ENCODE results near the gene GRID2. TPM values are rescaled to one million over a fixed set of nuclear protein-coding genes. Genes with fewer than 3 reads are reported as not detected.

GRID2 gene
- total and polyA plus RNA-seq, 2 of the 4 experiments (the other 2 are of a cell fraction): under 0.01 TPM; not detected in 1

DNA sequence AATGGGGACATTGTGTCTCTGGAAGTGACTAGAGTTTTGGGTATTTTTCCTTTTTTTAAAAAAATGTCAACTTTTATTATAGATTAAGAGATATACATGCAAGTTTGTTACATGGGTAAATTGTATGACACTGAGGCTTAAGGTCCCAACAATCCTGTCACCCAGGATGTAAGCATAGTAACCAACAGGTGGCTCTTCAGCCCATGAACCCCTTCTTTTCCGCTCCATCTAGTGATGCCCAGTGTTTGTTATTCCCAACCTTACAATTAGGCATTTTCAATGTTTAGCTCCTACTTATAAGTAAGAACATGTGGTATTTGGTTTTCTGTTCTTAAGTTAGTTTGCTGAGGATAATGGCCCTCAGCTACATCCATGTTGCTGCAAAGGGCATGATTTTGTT is 102.7 kb downstream of the GRID2 start:
- dilution Hi-C loops (cut with HindIII; ENCODE audit: low sequenced_read_pairs, unreplicated experiment): no loop called here
- BruUV-seq (replicated peaks): no TSS peak
- in situ Hi-C loops (cut with MboI; ENCODE audit: low sequenced_read_pairs): no loop called here

More for the DNA sequence above, 102.7 kb downstream of the GRID2 start:
- H3K9me3 ChIP-seq (ENCODE audit: control insufficient read depth, insufficient read depth, low read length): no peaks in the 10 kb centered on the region
- ATAC-seq (ENCODE audit: low read depth) (no peak), DNase-seq (no peak)
- H3K4me1 ChIP-seq (ENCODE audit: control insufficient read depth, insufficient read depth, low read length): no peaks in the 10 kb centered on the region
- H3K4me3 ChIP-seq (ENCODE audit: insufficient read depth, low read depth, low read length): no peak overlapping the region
- H3K79me1 ChIP-seq (ENCODE audit: low read depth in 1 of 2, low read length in 2 of 2): no peaks in the 10 kb centered on the region
- H3K9ac ChIP-seq (ENCODE audit: low read depth, low read length): no peak overlapping the region
- TF ChIP-seq MXI1 (IDR thresholded peaks at IDR 0.05; ENCODE audit: borderline replicate concordance, low read depth, low read length) (no peak), RCOR1 (IDR thresholded peaks at IDR 0.05; ENCODE audit: insufficient replicate concordance, low read length) (no peak), CEBPB (IDR thresholded peaks at IDR 0.05; ENCODE audit: low read depth, low read length) (no peak), RAD21 (IDR thresholded peaks at IDR 0.05; ENCODE audit: low read length) (no peak), FOS (IDR thresholded peaks at IDR 0.05; ENCODE audit: low read depth, low read length) (no peak), NFE2L2 (IDR thresholded peaks at IDR 0.05; ENCODE audit: low read depth, low read length) (no peak), BHLHE40 (IDR thresholded peaks at IDR 0.05; ENCODE audit: low read depth, low read length) (no peak), POLR2A (IDR thresholded peaks at IDR 0.05; ENCODE audit: low read depth, low read length) (no peak), SMC3 (IDR thresholded peaks at IDR 0.05; ENCODE audit: low read depth, low read length) (no peak), ELK1 (IDR thresholded peaks at IDR 0.05; ENCODE audit: borderline replicate concordance, low read depth, low read length) (no peak), CTCF (conservative IDR thresholded peaks at IDR 0.05; ENCODE audit: low read depth, low read length) (no peak), MAFK (IDR thresholded peaks at IDR 0.05; ENCODE audit: low read depth, low read length) (no peak), CHD1 (IDR thresholded peaks at IDR 0.05; ENCODE audit: low read depth, low read length) (no peak), RFX5 (IDR thresholded peaks at IDR 0.05; ENCODE audit: low read depth, low read length) (no peak)
- TF ChIP-seq, protein P1, sequence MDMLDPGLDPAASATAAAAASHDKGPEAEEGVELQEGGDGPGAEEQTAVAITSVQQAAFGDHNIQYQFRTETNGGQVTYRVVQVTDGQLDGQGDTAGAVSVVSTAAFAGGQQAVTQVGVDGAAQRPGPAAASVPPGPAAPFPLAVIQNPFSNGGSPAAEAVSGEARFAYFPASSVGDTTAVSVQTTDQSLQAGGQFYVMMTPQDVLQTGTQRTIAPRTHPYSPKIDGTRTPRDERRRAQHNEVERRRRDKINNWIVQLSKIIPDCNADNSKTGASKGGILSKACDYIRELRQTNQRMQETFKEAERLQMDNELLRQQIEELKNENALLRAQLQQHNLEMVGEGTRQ (IDR thresholded peaks at IDR 0.05; ENCODE audit: low read depth, low read length): no peak
- no peak overlapping the region for H4K8ac ChIP-seq (ENCODE audit: low read depth in 2 of 2, low read length in 2 of 2)
- H2BK15ac ChIP-seq (ENCODE audit: low read depth, low read length): no peak overlapping the region
- no peak overlapping the region for H3K18ac ChIP-seq (ENCODE audit: low read depth, low read length)
- no peak overlapping the region for H4K5ac ChIP-seq (ENCODE audit: low read depth, low read length)
- CTCF ChIA-PET: no interaction called here
- POLR2A ChIA-PET (ENCODE audit: unreplicated experiment): no interaction called here
- H3K14ac ChIP-seq (replicated peaks; ENCODE audit: low read depth, low read length): no peak overlapping the region
- H3K4ac ChIP-seq (ENCODE audit: low read depth, low read length): no peak overlapping the region
- no peaks in the 10 kb centered on the region for H4K20me1 ChIP-seq (ENCODE audit: insufficient read depth, low read length)
- no peak overlapping the region for H3K23ac ChIP-seq (ENCODE audit: low read depth, low read length)
- no peaks in the 10 kb centered on the region for H3K9me1 ChIP-seq (ENCODE audit: insufficient read depth, low read length)
- H3K27me3 ChIP-seq (ENCODE audit: control insufficient read depth, insufficient read depth, low read length): no peaks in the 10 kb centered on the region
- H3K4me2 ChIP-seq (ENCODE audit: low read depth, low read length): no peak overlapping the region
- H2AK5ac ChIP-seq (ENCODE audit: low read depth, low read length): no peak overlapping the region
- no peaks in the 10 kb centered on the region for H3K36me3 ChIP-seq (ENCODE audit: control insufficient read depth, insufficient read depth, low read length)
- no CpG with 5 or more reads among the region's 1 CpG for WGBS, 2 experiments (ENCODE audit: extremely low coverage in 2 of 2, insufficient read length in 1 of 2)
- H2BK120ac ChIP-seq (ENCODE audit: low read depth, low read length): no peak overlapping the region
- no peak overlapping the region for H2BK5ac ChIP-seq (ENCODE audit: low read depth, low read length, poor library complexity, severe bottlenecking)
- H3K27ac ChIP-seq (ENCODE audit: insufficient read depth, low read length): no peak overlapping the region
- intact Hi-C loops (cut with micrococcal nuclease): no loop called here
- no peak overlapping the region for H2AFZ ChIP-seq (replicated peaks; ENCODE audit: low read length, poor library complexity)
- no peak overlapping the region for H2AK9ac ChIP-seq (replicated peaks; ENCODE audit: low read depth, low read length, poor library complexity)
- no peak overlapping the region for H4K91ac ChIP-seq (ENCODE audit: insufficient read depth, low read depth, low read length)
- H3K56ac ChIP-seq (ENCODE audit: extremely low read depth, insufficient read depth, low read length): no peak overlapping the region
- H2BK20ac ChIP-seq (ENCODE audit: low read depth, low read length): no peak overlapping the region
